ENCODE data around the gene MESD.

GRCh38 chr15:81023483-81024264 is 34.1 kb upstream of the MESD start:
- no peak for TF ChIP-seq CTCF (IDR thresholded peaks at IDR 0.05)
- no peak for TF ChIP-seq POLR2AphosphoS5 (IDR thresholded peaks at IDR 0.05)
- no peak for TF ChIP-seq POLR2A (IDR thresholded peaks at IDR 0.05)
